Adipocyte (in vitro differentiated cells): Measurements from ENCODE around the gene MLLT1.

Experiments
- DNase-seq: peaks from one replicate; pipeline ENCODE4 v3.0.0-alpha.2; 2015; ENCODE audit warnings: low read depth
- H3K27me3 ChIP-seq: replicated peaks from 2 replicates; pipeline ENCODE4 v1.7.0; 2013; ENCODE audit warnings: mild to moderate bottlenecking, low read length, moderate library complexity; ENCODE audit not compliant: control insufficient read depth, insufficient read depth
- H3K36me3 ChIP-seq: 2 replicates; pipeline ENCODE4 v1.7.0; 2013; ENCODE audit warnings: low read length, mild to moderate bottlenecking, moderate library complexity; ENCODE audit not compliant: control insufficient read depth, insufficient read depth, severe bottlenecking
- H3K4me1 ChIP-seq: 2 replicates; pipeline ENCODE4 v1.7.0; 2013; ENCODE audit warnings: mild to moderate bottlenecking, low read length, moderate library complexity; ENCODE audit not compliant: control insufficient read depth, insufficient read depth
- H3K4me3 ChIP-seq: 2 replicates; pipeline ENCODE4 v1.7.0; 2013; ENCODE audit warnings: mild to moderate bottlenecking, low read length, moderate library complexity
- H3K9ac ChIP-seq: 2 replicates; pipeline ENCODE4 v1.7.0; 2013; ENCODE audit warnings: mild to moderate bottlenecking, low read length, moderate library complexity
- H3K9me3 ChIP-seq: 2 replicates; pipeline ENCODE4 v1.7.0; 2013; ENCODE audit warnings: mild to moderate bottlenecking, low read length, moderate library complexity; ENCODE audit not compliant: control insufficient read depth

Gene MLLT1

GRCh38 chr19:6188811-6189210 lies 91.0 kb downstream of the MLLT1 start:
- H3K9me3 ChIP-seq = no peaks in the 10 kb centered on the region
- no peak for DNase-seq
- H3K4me1 ChIP-seq = peaks cover 4% of the 10 kb centered on the region

GRCh38 chr19:6187374-6187773 lies 92.4 kb downstream of the MLLT1 start:
- Histone ChIP-seq H3K27me3 (no peaks in the 10 kb centered on the region), H3K4me1 (peaks cover 4% of the 10 kb centered on the region), H3K4me3 (no peak overlapping the region), H3K36me3 (no peaks in the 10 kb centered on the region), H3K9ac (no peak overlapping the region), H3K9me3 (no peaks in the 10 kb centered on the region)
- DNase-seq = no peak

More at GRCh38 chr19:6188811-6189210, 91.0 kb downstream of the MLLT1 start:
- Histone ChIP-seq H3K9ac (no peak overlapping the region), H3K4me3 (no peak overlapping the region), H3K27me3 (no peaks in the 10 kb centered on the region), H3K36me3 (no peaks in the 10 kb centered on the region)

GRCh38 chr19:6185835-6186834 lies 93.6 kb downstream of the MLLT1 start:
- Histone ChIP-seq H3K27me3 (peaks cover 4% of the 10 kb centered on the region), H3K9me3 (no peaks in the 10 kb centered on the region), H3K36me3 (no peaks in the 10 kb centered on the region), H3K9ac (no peak overlapping the region), H3K4me3 (no peak overlapping the region), H3K4me1 (peaks cover 4% of the 10 kb centered on the region)
- no peak for DNase-seq

- Histone ChIP-seq H3K36me3 (no peaks in the 10 kb centered on the region), H3K9ac (no peak overlapping the region), H3K4me3 (no peak overlapping the region), H3K9me3 (no peaks in the 10 kb centered on the region), H3K4me1 (peaks cover 4% of the 10 kb centered on the region), H3K27me3 (peaks cover 4% of the 10 kb centered on the region)
- DNase-seq = no peak
Measured at GRCh38 chr19:6185093-6185834, 94.5 kb downstream of the MLLT1 start.

- no peaks in the 10 kb centered on the region for H3K36me3 ChIP-seq
- no peak for DNase-seq
- no peaks in the 10 kb centered on the region for H3K4me1 ChIP-seq
- no peak overlapping the region for H3K9ac ChIP-seq
- H3K27me3 ChIP-seq = peaks cover 4% of the 10 kb centered on the region
- no peak overlapping the region for H3K4me3 ChIP-seq
- H3K9me3 ChIP-seq = no peaks in the 10 kb centered on the region
Measured at GRCh38 chr19:6181119-6181518, 98.7 kb downstream of the MLLT1 start.

- H3K27me3 ChIP-seq = no peaks in the 10 kb centered on the region
- H3K4me1 ChIP-seq = no peaks in the 10 kb centered on the region
- no peak overlapping the region for H3K9ac ChIP-seq
- H3K4me3 ChIP-seq = no peak overlapping the region
- no peak for DNase-seq
- H3K36me3 ChIP-seq = no peaks in the 10 kb centered on the region
- no peaks in the 10 kb centered on the region for H3K9me3 ChIP-seq
Measured at GRCh38 chr19:6173190-6173589, 106.6 kb downstream of the MLLT1 start.

- no peaks in the 10 kb centered on the region for H3K4me1 ChIP-seq
- H3K4me3 ChIP-seq = no peak overlapping the region
- DNase-seq = no peak
- H3K9me3 ChIP-seq = no peaks in the 10 kb centered on the region
- no peaks in the 10 kb centered on the region for H3K36me3 ChIP-seq
- H3K9ac ChIP-seq = no peak overlapping the region
- no peaks in the 10 kb centered on the region for H3K27me3 ChIP-seq
Measured at GRCh38 chr19:6172074-6172863, 107.5 kb downstream of the MLLT1 start.

GRCh38 chr19:6167115-6167514 lies 112.7 kb downstream of the MLLT1 start:
- H3K36me3 ChIP-seq = no peaks in the 10 kb centered on the region
- H3K4me1 ChIP-seq = no peaks in the 10 kb centered on the region
- H3K9ac ChIP-seq = no peak overlapping the region
- no peak for DNase-seq
- no peaks in the 10 kb centered on the region for H3K9me3 ChIP-seq
- no peak overlapping the region for H3K4me3 ChIP-seq
- H3K27me3 ChIP-seq = no peaks in the 10 kb centered on the region

GRCh38 chr19:6164906-6165531 lies 114.8 kb downstream of the MLLT1 start:
- no peak overlapping the region for H3K9ac ChIP-seq
- DNase-seq = no peak
- H3K9me3 ChIP-seq = no peaks in the 10 kb centered on the region
- no peaks in the 10 kb centered on the region for H3K36me3 ChIP-seq
- no peaks in the 10 kb centered on the region for H3K27me3 ChIP-seq
- no peak overlapping the region for H3K4me3 ChIP-seq
- H3K4me1 ChIP-seq = no peaks in the 10 kb centered on the region

- no peak overlapping the region for H3K9ac ChIP-seq
- no peaks in the 10 kb centered on the region for H3K36me3 ChIP-seq
- H3K4me3 ChIP-seq = no peak overlapping the region
- DNase-seq = no peak
- H3K4me1 ChIP-seq = no peaks in the 10 kb centered on the region
- peaks cover 9% of the 10 kb centered on the region for H3K9me3 ChIP-seq
- no peaks in the 10 kb centered on the region for H3K27me3 ChIP-seq
Measured at GRCh38 chr19:6161271-6161850, 118.4 kb downstream of the MLLT1 start.
